GM23338 (cell line): ENCODE results near the gene TGFBR1. TPM values are rescaled to one million over a fixed set of nuclear protein-coding genes. Genes with fewer than 3 reads are reported as not detected.

Source experiments
- ATAC-seq: fragments of 200-7000 bp; cut with Tn5 transposase; 3 replicates; pipeline ENCODE4 v1.9.1; 2020
- DNase-seq: peaks from one replicate; pipeline ENCODE4 v3.0.0-alpha.2; 2015; ENCODE audit warnings: low spot score
- H2AFZ ChIP-seq: fragments of 200-600 bp; sonication (generic); 2 replicates; pipeline ENCODE4 v1.8.0; 2016; ENCODE audit warnings: antibody characterized with exemption, mild to moderate bottlenecking, moderate library complexity
- H3F3A ChIP-seq: fragments of 200-600 bp; sonication (generic); replicated peaks from 2 replicates; pipeline ENCODE4 v1.8.0; 2017; ENCODE audit warnings: antibody characterized with exemption, mixed run types, low read depth
- H3K27ac ChIP-seq: fragments of 200-600 bp; sonication (generic); 2 replicates; pipeline ENCODE4 v1.6.1; 2016; ENCODE audit warnings: low read depth
- H3K27me3 ChIP-seq: fragments of 200-600 bp; sonication (generic); 2 replicates; pipeline ENCODE4 v1.8.0; 2016; ENCODE audit warnings: mild to moderate bottlenecking, mixed run types, moderate library complexity; ENCODE audit not compliant: insufficient read depth
- H3K36me3 ChIP-seq: fragments of 200-600 bp; sonication (generic); 2 replicates; pipeline ENCODE4 v1.8.0; 2016; ENCODE audit warnings: mild to moderate bottlenecking; ENCODE audit not compliant: insufficient read depth
- H3K4me1 ChIP-seq: fragments of 200-600 bp; sonication (generic); 2 replicates; pipeline ENCODE4 v1.8.0; 2016; ENCODE audit warnings: mild to moderate bottlenecking, moderate library complexity; ENCODE audit not compliant: insufficient read depth
- H3K4me2 ChIP-seq: fragments of 200-600 bp; sonication (generic); 2 replicates; pipeline ENCODE4 v1.7.1; 2017; ENCODE audit warnings: mixed run types
- H3K4me3 ChIP-seq: fragments of 200-600 bp; sonication (generic); 2 replicates; pipeline ENCODE4 v1.6.1; 2016; ENCODE audit warnings: mixed run types
- H3K79me2 ChIP-seq: fragments of 200-600 bp; sonication (generic); replicated peaks from 2 replicates; pipeline ENCODE4 v1.8.0; 2017; ENCODE audit warnings: mild to moderate bottlenecking; ENCODE audit not compliant: insufficient read depth
- H3K9me2 ChIP-seq: fragments of 200-600 bp; sonication (generic); 2 replicates; pipeline ENCODE4 v1.8.0; 2017; ENCODE audit not compliant: insufficient read depth
- H4K20me1 ChIP-seq: fragments of 200-600 bp; sonication (generic); replicated peaks from 2 replicates; pipeline ENCODE4 v1.8.0; 2017; ENCODE audit warnings: mild to moderate bottlenecking; ENCODE audit not compliant: insufficient read depth
- H3K27ac Mint-ChIP-seq: 2 replicates; pipeline ENCODE4 v1.8.0; 2020; ENCODE audit warnings: inconsistent platforms, mild to moderate bottlenecking, moderate library complexity, mixed read lengths
- H3K27me3 Mint-ChIP-seq: 3 replicates; pipeline ENCODE4 v1.8.0; 2022; ENCODE audit warnings: low read depth, mild to moderate bottlenecking, moderate library complexity, mixed read lengths, inconsistent platforms; ENCODE audit not compliant: insufficient read depth, poor library complexity
- H3K36me3 Mint-ChIP-seq: 3 replicates; pipeline ENCODE4 v1.8.0; 2021; ENCODE audit warnings: low read depth, mild to moderate bottlenecking, inconsistent platforms, moderate library complexity, mixed read lengths
- H3K4me1 Mint-ChIP-seq: 3 replicates; pipeline ENCODE4 v1.8.0; 2020; ENCODE audit warnings: mild to moderate bottlenecking, inconsistent platforms, mixed read lengths
- H3K4me3 Mint-ChIP-seq: 3 replicates; pipeline ENCODE4 v1.8.0; 2021; ENCODE audit warnings: moderate library complexity, mild to moderate bottlenecking, inconsistent platforms, mixed read lengths
- H3K9me3 Mint-ChIP-seq: 3 replicates; pipeline ENCODE4 v1.8.0; 2020; ENCODE audit warnings: moderate library complexity, mild to moderate bottlenecking, inconsistent platforms, mixed read lengths
- EZH2 ChIP-seq: fragments of 200-600 bp; sonication (generic); IDR thresholded peaks from one replicate; pipeline ENCODE4 v1.8.0; 2017; ENCODE audit warnings: antibody characterized with exemption, mild to moderate bottlenecking, low read depth; ENCODE audit not compliant: unreplicated experiment
- EZH2phosphoT487 ChIP-seq: fragments of 200-600 bp; sonication (generic); IDR thresholded peaks from one replicate; pipeline ENCODE4 v1.8.1; 2018; ENCODE audit warnings: antibody characterized with exemption; ENCODE audit not compliant: unreplicated experiment
- JUNB ChIP-seq: IDR thresholded peaks from one replicate; pipeline ENCODE4 v1.6.1; 2016; ENCODE audit warnings: antibody characterized with exemption; ENCODE audit not compliant: unreplicated experiment
- POLR2AphosphoS5 ChIP-seq: IDR thresholded peaks from 2 replicates; pipeline ENCODE4 v1.6.1; 2016; ENCODE audit warnings: antibody characterized with exemption, low read depth
- STAT1 ChIP-seq: IDR thresholded peaks from one replicate; pipeline ENCODE4 v1.6.1; 2016; ENCODE audit warnings: antibody characterized with exemption; ENCODE audit not compliant: unreplicated experiment
- ZNF114 ChIP-seq: fragments of 250-450 bp; sonication (Bioruptor Pico); IDR thresholded peaks from 2 replicates; pipeline ENCODE4 v1.5.0; 2020; ENCODE audit warnings: mild to moderate bottlenecking, moderate library complexity
- long read RNA-seq: library from polyadenylated mRNA; unstranded; transcript quantifications from one replicate; pipeline ENCODE4 v2.0.0, GENCODE V29; 2020; ENCODE audit not compliant: unreplicated experiment
- polyA plus RNA-seq: library from polyadenylated mRNA; unstranded; fragments of >200 nt; fragmentation: Nextera tagmentation; extraction: Ambion mirVana; gene quantifications from 2 replicates; pipeline ENCODE4 v1.2.1, GENCODE V29; 2016
- total RNA-seq: library from RNA; depleted of rRNA; stranded (reverse); fragments of >200 nt; shearing (Covaris generic); gene quantifications from 2 replicates; pipeline ENCODE4 v1.2.3, GENCODE V29; 2014; rRNA removed
- TF ChIP-seq, protein P1 (sequence below), 2 experiments: fragments of 200-600 bp in 1 of 2; sonication (generic) in 1 of 2; conservative IDR thresholded peaks; 2 replicates each; pipeline versions ENCODE4 v1.5.1 to v1.6.1; 2016 to 2017; ENCODE audit warnings: antibody characterized with exemption in 2 of 2, low read depth in 2 of 2, mild to moderate bottlenecking in 2 of 2, moderate library complexity in 1 of 2
- TF ChIP-seq, protein P2 (sequence below): fragments of 250-450 bp; sonication (Bioruptor Pico); IDR thresholded peaks from 2 replicates; pipeline ENCODE4 v1.5.0; 2020; ENCODE audit warnings: mild to moderate bottlenecking, moderate library complexity

The TGFBR1 gene
- total RNA-seq (39.5 and 40.2 TPM in 2 replicates), polyA plus RNA-seq (8.3 and 9.3 TPM in 2 replicates)
- long read RNA-seq, full-length matches to known transcripts, result 1 of 6 reads
- long read RNA-seq, partial matches to known transcripts, result 0 of 6 reads
- long read RNA-seq, other reads (novel, unspliced or antisense), result 5 of 6 reads

GRCh38 chr9:99104459-99105151, at the start of gene TGFBR1:
TSS of gene TGFBR1 (plus strand) at chr9:99105113. CDS start at chr9:99105206, 93 bp downstream.
- peak; percentile 93 for ATAC-seq
- H3K27ac Mint-ChIP-seq, result 0 out of 2 replicates have a peak within 1 kb of the TSS, but pooled peaks have one; percentile 2
- peaks cover 12% of the 10 kb centered on the region for H3F3A ChIP-seq
- peaks cover 3% of the 10 kb centered on the region for H3K27me3 Mint-ChIP-seq
- H3K27ac ChIP-seq, result peak within 1 kb of the TSS; percentile 69; the same call in 1 of the 2 replicates
- TF ChIP-seq JUNB (no peak), POLR2AphosphoS5 (peak; percentile 67)
- H4K20me1 ChIP-seq, result peaks cover 28% of the 10 kb centered on the region
- H3K9me2 ChIP-seq, result no peaks in the 10 kb centered on the region
- peak within 1 kb of the TSS; percentile 91 for H3K4me3 ChIP-seq
- peak within 1 kb of the TSS; percentile 85 for H3K4me3 Mint-ChIP-seq
- no peaks in the 10 kb centered on the region for H3K9me3 Mint-ChIP-seq
- H3K4me2 ChIP-seq, result peak within 1 kb of the TSS; percentile 99
- peaks cover 37% of the 10 kb centered on the region for H3K4me1 Mint-ChIP-seq
- H3K36me3 ChIP-seq, result no peaks in the 10 kb centered on the region
- peaks cover 39% of the 10 kb centered on the region for H3K4me1 ChIP-seq
- H3K27me3 ChIP-seq, result peaks cover 25% of the 10 kb centered on the region
- H3K79me2 ChIP-seq, result peaks cover 40% of the 10 kb centered on the region
- H3K36me3 Mint-ChIP-seq, result no peaks in the 10 kb centered on the region; the same call in 2 of the 3 replicates
- DNase-seq, result peak; percentile 93
- H2AFZ ChIP-seq, result peak within 1 kb of the TSS; percentile 100

- no peaks in the 10 kb centered on the region for H3K79me2 ChIP-seq
- H3K4me2 ChIP-seq, result no peak overlapping the region
- no peaks in the 10 kb centered on the region for H3F3A ChIP-seq
- H3K4me3 Mint-ChIP-seq, result no peak overlapping the region
- ATAC-seq, result no peak
- H2AFZ ChIP-seq, result no peak overlapping the region
- H3K4me1 ChIP-seq, result no peaks in the 10 kb centered on the region
- no peak overlapping the region for H3K27ac Mint-ChIP-seq
- no peaks in the 10 kb centered on the region; the same call in 2 of the 3 replicates for H3K4me1 Mint-ChIP-seq
- H3K9me2 ChIP-seq, result no peaks in the 10 kb centered on the region
- no peaks in the 10 kb centered on the region for H4K20me1 ChIP-seq
- no peaks in the 10 kb centered on the region for H3K36me3 Mint-ChIP-seq
- no peak for DNase-seq
- H3K27me3 Mint-ChIP-seq, result no peaks in the 10 kb centered on the region
- H3K9me3 Mint-ChIP-seq, result no peaks in the 10 kb centered on the region
- no peaks in the 10 kb centered on the region for H3K27me3 ChIP-seq
- no peak overlapping the region for H3K4me3 ChIP-seq
- no peak overlapping the region for H3K27ac ChIP-seq
- H3K36me3 ChIP-seq, result no peaks in the 10 kb centered on the region
- TF ChIP-seq, protein P1, sequence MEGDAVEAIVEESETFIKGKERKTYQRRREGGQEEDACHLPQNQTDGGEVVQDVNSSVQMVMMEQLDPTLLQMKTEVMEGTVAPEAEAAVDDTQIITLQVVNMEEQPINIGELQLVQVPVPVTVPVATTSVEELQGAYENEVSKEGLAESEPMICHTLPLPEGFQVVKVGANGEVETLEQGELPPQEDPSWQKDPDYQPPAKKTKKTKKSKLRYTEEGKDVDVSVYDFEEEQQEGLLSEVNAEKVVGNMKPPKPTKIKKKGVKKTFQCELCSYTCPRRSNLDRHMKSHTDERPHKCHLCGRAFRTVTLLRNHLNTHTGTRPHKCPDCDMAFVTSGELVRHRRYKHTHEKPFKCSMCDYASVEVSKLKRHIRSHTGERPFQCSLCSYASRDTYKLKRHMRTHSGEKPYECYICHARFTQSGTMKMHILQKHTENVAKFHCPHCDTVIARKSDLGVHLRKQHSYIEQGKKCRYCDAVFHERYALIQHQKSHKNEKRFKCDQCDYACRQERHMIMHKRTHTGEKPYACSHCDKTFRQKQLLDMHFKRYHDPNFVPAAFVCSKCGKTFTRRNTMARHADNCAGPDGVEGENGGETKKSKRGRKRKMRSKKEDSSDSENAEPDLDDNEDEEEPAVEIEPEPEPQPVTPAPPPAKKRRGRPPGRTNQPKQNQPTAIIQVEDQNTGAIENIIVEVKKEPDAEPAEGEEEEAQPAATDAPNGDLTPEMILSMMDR (conservative IDR thresholded peaks at IDR 0.05; ENCODE audit: low read depth in 2 of 2), result no peak
- TF ChIP-seq ZNF114, result no peak
- no peak for TF ChIP-seq STAT1
- TF ChIP-seq, protein P2, sequence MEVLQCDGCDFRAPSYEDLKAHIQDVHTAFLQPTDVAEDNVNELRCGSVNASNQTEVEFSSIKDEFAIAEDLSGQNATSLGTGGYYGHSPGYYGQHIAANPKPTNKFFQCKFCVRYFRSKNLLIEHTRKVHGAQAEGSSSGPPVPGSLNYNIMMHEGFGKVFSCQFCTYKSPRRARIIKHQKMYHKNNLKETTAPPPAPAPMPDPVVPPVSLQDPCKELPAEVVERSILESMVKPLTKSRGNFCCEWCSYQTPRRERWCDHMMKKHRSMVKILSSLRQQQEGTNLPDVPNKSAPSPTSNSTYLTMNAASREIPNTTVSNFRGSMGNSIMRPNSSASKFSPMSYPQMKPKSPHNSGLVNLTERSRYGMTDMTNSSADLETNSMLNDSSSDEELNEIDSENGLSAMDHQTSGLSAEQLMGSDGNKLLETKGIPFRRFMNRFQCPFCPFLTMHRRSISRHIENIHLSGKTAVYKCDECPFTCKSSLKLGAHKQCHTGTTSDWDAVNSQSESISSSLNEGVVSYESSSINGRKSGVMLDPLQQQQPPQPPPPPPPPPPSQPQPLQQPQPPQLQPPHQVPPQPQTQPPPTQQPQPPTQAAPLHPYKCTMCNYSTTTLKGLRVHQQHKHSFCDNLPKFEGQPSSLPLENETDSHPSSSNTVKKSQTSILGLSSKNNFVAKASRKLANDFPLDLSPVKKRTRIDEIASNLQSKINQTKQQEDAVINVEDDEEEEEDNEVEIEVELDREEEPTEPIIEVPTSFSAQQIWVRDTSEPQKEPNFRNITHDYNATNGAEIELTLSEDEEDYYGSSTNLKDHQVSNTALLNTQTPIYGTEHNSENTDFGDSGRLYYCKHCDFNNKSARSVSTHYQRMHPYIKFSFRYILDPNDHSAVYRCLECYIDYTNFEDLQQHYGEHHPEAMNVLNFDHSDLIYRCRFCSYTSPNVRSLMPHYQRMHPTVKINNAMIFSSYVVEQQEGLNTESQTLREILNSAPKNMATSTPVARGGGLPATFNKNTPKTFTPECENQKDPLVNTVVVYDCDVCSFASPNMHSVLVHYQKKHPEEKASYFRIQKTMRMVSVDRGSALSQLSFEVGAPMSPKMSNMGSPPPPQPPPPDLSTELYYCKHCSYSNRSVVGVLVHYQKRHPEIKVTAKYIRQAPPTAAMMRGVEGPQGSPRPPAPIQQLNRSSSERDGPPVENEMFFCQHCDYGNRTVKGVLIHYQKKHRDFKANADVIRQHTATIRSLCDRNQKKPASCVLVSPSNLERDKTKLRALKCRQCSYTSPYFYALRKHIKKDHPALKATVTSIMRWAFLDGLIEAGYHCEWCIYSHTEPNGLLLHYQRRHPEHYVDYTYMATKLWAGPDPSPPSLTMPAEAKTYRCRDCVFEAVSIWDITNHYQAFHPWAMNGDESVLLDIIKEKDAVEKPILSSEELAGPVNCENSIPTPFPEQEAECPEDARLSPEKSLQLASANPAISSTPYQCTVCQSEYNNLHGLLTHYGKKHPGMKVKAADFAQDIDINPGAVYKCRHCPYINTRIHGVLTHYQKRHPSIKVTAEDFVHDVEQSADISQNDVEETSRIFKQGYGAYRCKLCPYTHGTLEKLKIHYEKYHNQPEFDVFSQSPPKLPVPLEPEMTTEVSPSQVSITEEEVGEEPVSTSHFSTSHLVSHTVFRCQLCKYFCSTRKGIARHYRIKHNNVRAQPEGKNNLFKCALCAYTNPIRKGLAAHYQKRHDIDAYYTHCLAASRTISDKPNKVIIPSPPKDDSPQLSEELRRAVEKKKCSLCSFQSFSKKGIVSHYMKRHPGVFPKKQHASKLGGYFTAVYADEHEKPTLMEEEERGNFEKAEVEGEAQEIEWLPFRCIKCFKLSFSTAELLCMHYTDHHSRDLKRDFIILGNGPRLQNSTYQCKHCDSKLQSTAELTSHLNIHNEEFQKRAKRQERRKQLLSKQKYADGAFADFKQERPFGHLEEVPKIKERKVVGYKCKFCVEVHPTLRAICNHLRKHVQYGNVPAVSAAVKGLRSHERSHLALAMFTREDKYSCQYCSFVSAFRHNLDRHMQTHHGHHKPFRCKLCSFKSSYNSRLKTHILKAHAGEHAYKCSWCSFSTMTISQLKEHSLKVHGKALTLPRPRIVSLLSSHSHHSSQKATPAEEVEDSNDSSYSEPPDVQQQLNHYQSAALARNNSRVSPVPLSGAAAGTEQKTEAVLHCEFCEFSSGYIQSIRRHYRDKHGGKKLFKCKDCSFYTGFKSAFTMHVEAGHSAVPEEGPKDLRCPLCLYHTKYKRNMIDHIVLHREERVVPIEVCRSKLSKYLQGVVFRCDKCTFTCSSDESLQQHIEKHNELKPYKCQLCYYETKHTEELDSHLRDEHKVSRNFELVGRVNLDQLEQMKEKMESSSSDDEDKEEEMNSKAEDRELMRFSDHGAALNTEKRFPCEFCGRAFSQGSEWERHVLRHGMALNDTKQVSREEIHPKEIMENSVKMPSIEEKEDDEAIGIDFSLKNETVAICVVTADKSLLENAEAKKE, result no peak
- no peak for TF ChIP-seq JUNB
- no peak for TF ChIP-seq EZH2
- TF ChIP-seq EZH2phosphoT487, result no peak
These were observed 49.5 kb upstream of the TGFBR1 start for GRCh38 chr9:99055384-99055783.
